Astrocyte (in vitro differentiated cells and primary cell): ENCODE results near the gene NCOA1. TPM values are rescaled to one million over a fixed set of nuclear protein-coding genes. Genes with fewer than 3 reads are reported as not detected.

ENCODE experiments used
- DNase-seq: peaks from one replicate; pipeline ENCODE4 v3.0.0-alpha.2; 2010; ENCODE audit warnings: low read depth
- FAIRE-seq: peaks from 2 replicates; lab custom pipeline; 2011; peaks lifted over from hg19 to GRCh38; lab: Jason Lieb, UNC
- H2AFZ ChIP-seq: 2 replicates; pipeline ENCODE4 v1.6.0; 2012; ENCODE audit warnings: low read depth, low read length, inconsistent platforms
- H3K27ac ChIP-seq: 2 replicates; pipeline ENCODE4 v1.5.1; 2011; ENCODE audit warnings: low read depth, low read length, inconsistent platforms
- H3K27me3 ChIP-seq: 2 replicates; pipeline ENCODE4 v1.6.0; 2011; ENCODE audit warnings: low read length, inconsistent platforms; ENCODE audit not compliant: insufficient read depth
- H3K36me3 ChIP-seq: 2 replicates; pipeline ENCODE4 v1.5.1; 2011; ENCODE audit warnings: low read length, inconsistent platforms; ENCODE audit not compliant: insufficient read depth
- H3K4me1 ChIP-seq: 2 replicates; pipeline ENCODE4 v1.5.1; 2011; ENCODE audit warnings: low read length, inconsistent platforms; ENCODE audit not compliant: insufficient read depth
- H3K4me2 ChIP-seq: 2 replicates; pipeline ENCODE4 v1.6.0; 2012; ENCODE audit warnings: low read length, inconsistent platforms
- H3K4me3 ChIP-seq: 2 replicates; pipeline ENCODE4 v1.5.1; 2011; ENCODE audit warnings: low read depth, mild to moderate bottlenecking, low read length, inconsistent platforms; ENCODE audit not compliant: insufficient read depth
- H3K79me2 ChIP-seq: 2 replicates; pipeline ENCODE4 v1.6.0; 2012; ENCODE audit warnings: mild to moderate bottlenecking, low read length, inconsistent platforms; ENCODE audit not compliant: insufficient read depth
- H3K9ac ChIP-seq: 2 replicates; pipeline ENCODE4 v1.6.0; 2012; ENCODE audit warnings: mild to moderate bottlenecking, low read length, inconsistent platforms
- H3K9me3 ChIP-seq: 2 replicates; pipeline ENCODE4 v1.5.1; 2012; ENCODE audit warnings: low read depth, mild to moderate bottlenecking, low read length, inconsistent platforms; ENCODE audit not compliant: insufficient read depth
- H4K20me1 ChIP-seq: 2 replicates; pipeline ENCODE4 v1.6.0; 2012; ENCODE audit warnings: low read length, inconsistent platforms; ENCODE audit not compliant: insufficient read depth
- H3K27ac Mint-ChIP-seq: one replicate; pipeline ENCODE4 v1.8.0; 2021; ENCODE audit warnings: mild to moderate bottlenecking, mixed read lengths; ENCODE audit not compliant: unreplicated experiment
- H3K27me3 Mint-ChIP-seq: one replicate; pipeline ENCODE4 v1.8.0; 2021; ENCODE audit warnings: low read depth, mixed read lengths; ENCODE audit not compliant: unreplicated experiment
- H3K36me3 Mint-ChIP-seq: one replicate; pipeline ENCODE4 v1.8.0; 2021; ENCODE audit warnings: low read depth, mixed read lengths; ENCODE audit not compliant: unreplicated experiment
- H3K4me1 Mint-ChIP-seq: one replicate; pipeline ENCODE4 v1.8.0; 2021; ENCODE audit warnings: low read depth, mixed read lengths; ENCODE audit not compliant: unreplicated experiment
- H3K4me3 Mint-ChIP-seq: one replicate; pipeline ENCODE4 v1.8.0; 2021; ENCODE audit warnings: mild to moderate bottlenecking, moderate library complexity, mixed read lengths; ENCODE audit not compliant: unreplicated experiment
- H3K9me3 Mint-ChIP-seq: one replicate; pipeline ENCODE4 v1.8.0; 2021; ENCODE audit warnings: mild to moderate bottlenecking, mixed read lengths; ENCODE audit not compliant: unreplicated experiment
- EZH2 ChIP-seq: IDR thresholded peaks from 2 replicates; pipeline ENCODE4 v1.6.1; 2012; ENCODE audit warnings: mild to moderate bottlenecking, low read length, inconsistent platforms; ENCODE audit not compliant: insufficient read depth
- total RNA-seq: library from RNA; stranded (reverse); gene quantifications from 2 replicates; pipeline ENCODE4 v1.2.1, GENCODE V29; 2021
- TF ChIP-seq, protein P1 (sequence below): IDR thresholded peaks from 2 replicates; pipeline ENCODE4 v1.5.1; 2011; ENCODE audit warnings: low read depth, mild to moderate bottlenecking, inconsistent platforms, low read length, moderate library complexity; ENCODE audit not compliant: insufficient read depth

Gene NCOA1
- total RNA-seq, 1 donor from 2014 or later = 14.7 TPM

DNA sequence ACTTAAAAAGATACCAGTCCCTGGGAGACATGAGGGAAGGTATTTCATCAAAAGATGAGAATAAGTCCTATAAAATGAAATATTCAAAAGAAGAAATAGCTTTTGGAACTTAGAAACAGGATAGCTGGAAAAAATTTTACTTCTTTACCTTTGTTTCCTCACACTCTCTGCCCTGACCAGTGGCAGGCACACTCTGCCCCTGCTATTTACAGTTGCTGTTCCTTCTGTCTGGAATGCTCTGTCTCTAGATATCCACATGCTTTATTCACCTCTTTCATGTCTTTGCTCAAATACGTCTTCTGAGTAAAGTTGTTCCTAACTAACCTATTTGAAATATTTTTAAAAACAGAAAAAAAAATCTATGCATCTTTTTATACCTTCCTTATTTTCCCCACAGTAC is 176.5 kb downstream of the NCOA1 start:
- Mint-ChIP-seq H3K36me3 (no peaks in the 10 kb centered on the region), H3K4me3 (no peak overlapping the region), H3K9me3 (no peaks in the 10 kb centered on the region), H3K27me3 (no peaks in the 10 kb centered on the region), H3K27ac (no peak overlapping the region), H3K4me1 (no peaks in the 10 kb centered on the region)
- Histone ChIP-seq H3K27me3 (no peaks in the 10 kb centered on the region), H2AFZ (no peak overlapping the region), H3K4me1 (no peaks in the 10 kb centered on the region), H3K79me2 (no peaks in the 10 kb centered on the region), H3K27ac (no peak overlapping the region), H3K4me3 (no peak overlapping the region), H3K36me3 (no peaks in the 10 kb centered on the region), H4K20me1 (no peaks in the 10 kb centered on the region), H3K4me2 (no peak overlapping the region), H3K9me3 (no peaks in the 10 kb centered on the region), H3K9ac (no peak overlapping the region)
- DNase-seq = no peak
- TF ChIP-seq EZH2 = no peak
- TF ChIP-seq, protein P1, sequence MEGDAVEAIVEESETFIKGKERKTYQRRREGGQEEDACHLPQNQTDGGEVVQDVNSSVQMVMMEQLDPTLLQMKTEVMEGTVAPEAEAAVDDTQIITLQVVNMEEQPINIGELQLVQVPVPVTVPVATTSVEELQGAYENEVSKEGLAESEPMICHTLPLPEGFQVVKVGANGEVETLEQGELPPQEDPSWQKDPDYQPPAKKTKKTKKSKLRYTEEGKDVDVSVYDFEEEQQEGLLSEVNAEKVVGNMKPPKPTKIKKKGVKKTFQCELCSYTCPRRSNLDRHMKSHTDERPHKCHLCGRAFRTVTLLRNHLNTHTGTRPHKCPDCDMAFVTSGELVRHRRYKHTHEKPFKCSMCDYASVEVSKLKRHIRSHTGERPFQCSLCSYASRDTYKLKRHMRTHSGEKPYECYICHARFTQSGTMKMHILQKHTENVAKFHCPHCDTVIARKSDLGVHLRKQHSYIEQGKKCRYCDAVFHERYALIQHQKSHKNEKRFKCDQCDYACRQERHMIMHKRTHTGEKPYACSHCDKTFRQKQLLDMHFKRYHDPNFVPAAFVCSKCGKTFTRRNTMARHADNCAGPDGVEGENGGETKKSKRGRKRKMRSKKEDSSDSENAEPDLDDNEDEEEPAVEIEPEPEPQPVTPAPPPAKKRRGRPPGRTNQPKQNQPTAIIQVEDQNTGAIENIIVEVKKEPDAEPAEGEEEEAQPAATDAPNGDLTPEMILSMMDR = no peak
- FAIRE-seq = no peak

DNA sequence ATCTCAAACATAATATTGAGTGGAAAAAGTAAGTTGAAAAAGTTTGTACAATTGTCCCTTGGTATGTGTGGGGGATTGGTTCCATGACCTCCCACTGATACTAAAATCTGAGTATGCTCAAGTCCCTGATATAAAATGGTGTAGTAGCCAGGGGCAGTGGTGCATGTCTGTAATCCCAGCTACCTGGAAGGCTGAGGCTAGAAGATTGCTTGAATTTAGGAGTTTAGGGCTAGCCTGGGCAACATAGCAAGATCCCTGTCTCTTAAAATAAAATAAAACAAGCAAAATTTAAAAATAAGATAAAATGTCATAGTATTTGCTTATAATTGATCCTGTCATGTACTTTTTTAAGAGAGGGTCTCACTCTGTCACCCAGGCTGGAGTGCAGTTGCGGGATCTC is 180.2 kb downstream of the NCOA1 start:
- H3K27me3 Mint-ChIP-seq = no peaks in the 10 kb centered on the region
- H3K4me1 Mint-ChIP-seq = peaks cover 6% of the 10 kb centered on the region
- no peak overlapping the region for H3K27ac Mint-ChIP-seq
- Histone ChIP-seq H3K36me3 (no peaks in the 10 kb centered on the region), H3K27me3 (no peaks in the 10 kb centered on the region), H3K9ac (no peak overlapping the region), H3K9me3 (no peaks in the 10 kb centered on the region), H3K4me1 (no peaks in the 10 kb centered on the region), H3K4me2 (no peak overlapping the region), H4K20me1 (no peaks in the 10 kb centered on the region), H3K4me3 (no peak overlapping the region), H3K27ac (no peak overlapping the region), H3K79me2 (no peaks in the 10 kb centered on the region), H2AFZ (no peak overlapping the region)
- DNase-seq (no peak), FAIRE-seq (no peak)
- no peaks in the 10 kb centered on the region for H3K36me3 Mint-ChIP-seq
- no peaks in the 10 kb centered on the region for H3K9me3 Mint-ChIP-seq
- H3K4me3 Mint-ChIP-seq = no peak overlapping the region
- TF ChIP-seq, protein P1 = no peak
- no peak for TF ChIP-seq EZH2

DNA sequence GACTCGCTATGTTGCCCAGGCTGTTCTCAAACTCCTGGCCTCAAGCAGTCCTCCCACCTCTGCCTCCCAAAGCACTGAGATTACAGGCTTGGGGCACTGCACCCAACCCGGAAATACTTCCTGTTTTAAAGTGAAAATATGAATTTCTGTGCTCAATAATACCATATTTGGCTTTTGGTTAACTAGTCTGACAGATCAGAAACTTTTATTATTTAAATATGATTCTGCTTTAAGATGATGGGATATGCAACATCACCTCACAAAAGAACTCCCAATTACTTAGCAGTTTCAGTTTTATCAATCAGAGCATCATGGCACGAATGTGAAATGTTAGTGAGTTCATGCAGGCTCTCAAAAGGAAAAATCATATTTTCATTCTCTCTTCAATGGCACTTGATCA is 181.5 kb downstream of the NCOA1 start:
- Histone ChIP-seq H3K79me2 (no peaks in the 10 kb centered on the region), H3K4me2 (no peak overlapping the region), H3K9ac (no peak overlapping the region), H4K20me1 (no peaks in the 10 kb centered on the region), H3K27me3 (no peaks in the 10 kb centered on the region), H2AFZ (no peak overlapping the region), H3K4me3 (no peak overlapping the region), H3K4me1 (no peaks in the 10 kb centered on the region), H3K27ac (no peak overlapping the region), H3K9me3 (no peaks in the 10 kb centered on the region), H3K36me3 (no peaks in the 10 kb centered on the region)
- Mint-ChIP-seq H3K4me3 (no peak overlapping the region), H3K27me3 (no peaks in the 10 kb centered on the region), H3K4me1 (peaks cover 10% of the 10 kb centered on the region), H3K9me3 (no peaks in the 10 kb centered on the region), H3K27ac (no peak overlapping the region), H3K36me3 (peaks cover 2% of the 10 kb centered on the region)
- FAIRE-seq (no peak), DNase-seq (no peak)
- TF ChIP-seq, protein P1 = no peak
- no peak for TF ChIP-seq EZH2
